OCI-LY1 (cell line): Measurements from ENCODE around the gene SGK2.

Experiments
- H2AFZ ChIP-seq: fragments of 200-600 bp; sonication (generic), shearing (Covaris generic); 2 replicates; pipeline ENCODE4 v1.6.0; 2014; ENCODE audit warnings: antibody characterized with exemption, mild to moderate bottlenecking, low read length
- H3F3A ChIP-seq: fragments of 200-600 bp; sonication (generic), shearing (Covaris generic); 2 replicates; pipeline ENCODE4 v1.6.0; 2014; ENCODE audit warnings: mild to moderate bottlenecking, antibody characterized with exemption, low read length, moderate library complexity; ENCODE audit not compliant: insufficient read depth
- H3K27ac ChIP-seq: fragments of 200-600 bp; sonication (generic); 2 replicates; pipeline ENCODE4 v1.5.1; 2014; ENCODE audit warnings: low read length, mixed run types, mild to moderate bottlenecking, low read depth; ENCODE audit not compliant: poor library complexity, severe bottlenecking
- H3K27me3 ChIP-seq: fragments of 200-600 bp; sonication (generic); 2 replicates; pipeline ENCODE4 v1.6.0; 2014; ENCODE audit warnings: antibody characterized with exemption, mild to moderate bottlenecking, low read length, moderate library complexity; ENCODE audit not compliant: insufficient read depth
- H3K36me3 ChIP-seq: fragments of 200-600 bp; sonication (generic); 2 replicates; pipeline ENCODE4 v1.6.1; 2014; ENCODE audit warnings: mild to moderate bottlenecking, antibody characterized with exemption, low read length, moderate library complexity, mixed read lengths; ENCODE audit not compliant: insufficient read depth
- H3K4me1 ChIP-seq: fragments of 200-600 bp; sonication (generic); 2 replicates; pipeline ENCODE4 v1.5.1; 2014; ENCODE audit warnings: mild to moderate bottlenecking, low read length, moderate library complexity; ENCODE audit not compliant: insufficient read depth, severe bottlenecking
- H3K4me2 ChIP-seq: fragments of 200-600 bp; sonication (generic), shearing (Covaris generic); 2 replicates; pipeline ENCODE4 v1.6.1; 2014; ENCODE audit warnings: low read length
- H3K4me3 ChIP-seq: fragments of 200-600 bp; sonication (generic); 2 replicates; pipeline ENCODE4 v1.5.1; 2014; ENCODE audit warnings: low read length, low read depth, mild to moderate bottlenecking, mixed read lengths; ENCODE audit not compliant: poor library complexity, severe bottlenecking
- H3K79me2 ChIP-seq: fragments of 200-600 bp; shearing (Covaris generic); 2 replicates; pipeline ENCODE4 v1.6.1; 2016; ENCODE audit warnings: mixed run types, low read length, mixed read lengths; ENCODE audit not compliant: insufficient read depth
- H3K9ac ChIP-seq: fragments of 200-600 bp; sonication (generic), shearing (Covaris generic); 2 replicates; pipeline ENCODE4 v1.6.1; 2014; ENCODE audit warnings: mild to moderate bottlenecking, low read length, mixed read lengths
- H3K9me2 ChIP-seq: fragments of 200-600 bp; sonication (generic), shearing (Covaris generic); 2 replicates; pipeline ENCODE4 v1.6.1; 2014; ENCODE audit warnings: low read depth, mild to moderate bottlenecking, low read length, mixed read lengths
- H3K9me3 ChIP-seq: fragments of 200-600 bp; shearing (Covaris generic); 2 replicates; pipeline ENCODE4 v1.6.1; 2014; ENCODE audit warnings: low read length, mixed read lengths
- H4K20me1 ChIP-seq: fragments of 200-600 bp; sonication (generic), shearing (Covaris generic); 2 replicates; pipeline ENCODE4 v1.6.0; 2016; ENCODE audit warnings: mild to moderate bottlenecking, low read length; ENCODE audit not compliant: insufficient read depth
- EZH2 ChIP-seq: fragments of 200-600 bp; sonication (generic), shearing (Covaris generic); IDR thresholded peaks from 2 replicates; pipeline ENCODE4 v1.8.0; 2017; ENCODE audit warnings: borderline replicate concordance, mixed run types, mild to moderate bottlenecking, antibody characterized with exemption, low read length, moderate library complexity, mixed read lengths
- TF ChIP-seq, protein P1 (sequence below): fragments of 200-600 bp; sonication (generic), shearing (Covaris generic); IDR thresholded peaks from 2 replicates; pipeline ENCODE4 v1.5.1; 2017; ENCODE audit warnings: mild to moderate bottlenecking, antibody characterized with exemption, low read length, moderate library complexity, mixed read lengths

The SGK2 gene

GRCh38 chr20:43540673-43541060 lies 18.2 kb upstream of the SGK2 start:
- Histone ChIP-seq H3K9me3 (no peaks in the 10 kb centered on the region), H3K4me1 (no peaks in the 10 kb centered on the region), H3K27ac (no peak overlapping the region), H3K79me2 (no peaks in the 10 kb centered on the region), H3K27me3 (no peaks in the 10 kb centered on the region), H2AFZ (no peak overlapping the region), H3K4me2 (no peak overlapping the region), H3K9me2 (no peaks in the 10 kb centered on the region), H3K36me3 (0 out of 2 replicates have a peak, but pooled peaks cover 7% of the 10 kb centered on the region), H3K4me3 (no peak overlapping the region), H3F3A (no peaks in the 10 kb centered on the region), H4K20me1 (no peaks in the 10 kb centered on the region), H3K9ac (no peak overlapping the region)
- TF ChIP-seq, protein P1, sequence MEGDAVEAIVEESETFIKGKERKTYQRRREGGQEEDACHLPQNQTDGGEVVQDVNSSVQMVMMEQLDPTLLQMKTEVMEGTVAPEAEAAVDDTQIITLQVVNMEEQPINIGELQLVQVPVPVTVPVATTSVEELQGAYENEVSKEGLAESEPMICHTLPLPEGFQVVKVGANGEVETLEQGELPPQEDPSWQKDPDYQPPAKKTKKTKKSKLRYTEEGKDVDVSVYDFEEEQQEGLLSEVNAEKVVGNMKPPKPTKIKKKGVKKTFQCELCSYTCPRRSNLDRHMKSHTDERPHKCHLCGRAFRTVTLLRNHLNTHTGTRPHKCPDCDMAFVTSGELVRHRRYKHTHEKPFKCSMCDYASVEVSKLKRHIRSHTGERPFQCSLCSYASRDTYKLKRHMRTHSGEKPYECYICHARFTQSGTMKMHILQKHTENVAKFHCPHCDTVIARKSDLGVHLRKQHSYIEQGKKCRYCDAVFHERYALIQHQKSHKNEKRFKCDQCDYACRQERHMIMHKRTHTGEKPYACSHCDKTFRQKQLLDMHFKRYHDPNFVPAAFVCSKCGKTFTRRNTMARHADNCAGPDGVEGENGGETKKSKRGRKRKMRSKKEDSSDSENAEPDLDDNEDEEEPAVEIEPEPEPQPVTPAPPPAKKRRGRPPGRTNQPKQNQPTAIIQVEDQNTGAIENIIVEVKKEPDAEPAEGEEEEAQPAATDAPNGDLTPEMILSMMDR: no peak
- no peak for TF ChIP-seq EZH2

DNA sequence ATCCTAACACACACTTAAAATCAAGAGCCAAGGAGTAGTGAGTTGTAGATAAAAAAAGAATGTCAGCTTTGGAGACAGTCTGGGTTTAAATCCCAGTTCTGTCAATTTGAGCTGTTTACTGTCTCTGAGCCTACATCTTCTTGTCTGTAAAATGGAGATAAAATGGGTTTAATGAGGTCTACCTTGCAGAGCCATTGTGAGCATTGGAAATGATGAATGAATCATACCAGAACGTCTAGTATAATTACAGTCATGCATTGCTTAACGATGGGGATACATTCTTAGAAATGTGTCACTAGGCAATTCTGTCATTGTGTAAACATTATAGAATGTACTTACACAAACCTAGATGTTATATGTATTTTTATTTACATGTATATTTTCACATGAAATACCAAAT lies 17.6 kb upstream of the SGK2 start:
- no peak overlapping the region for H3K9ac ChIP-seq
- TF ChIP-seq EZH2: no peak
- TF ChIP-seq, protein P1: no peak
- H3F3A ChIP-seq: no peaks in the 10 kb centered on the region
- no peaks in the 10 kb centered on the region for H3K4me1 ChIP-seq
- H3K27ac ChIP-seq: no peak overlapping the region
- H3K79me2 ChIP-seq: no peaks in the 10 kb centered on the region
- no peaks in the 10 kb centered on the region for H3K9me3 ChIP-seq
- no peaks in the 10 kb centered on the region for H3K9me2 ChIP-seq
- no peak overlapping the region for H2AFZ ChIP-seq
- no peaks in the 10 kb centered on the region for H3K27me3 ChIP-seq
- H3K4me3 ChIP-seq: no peak overlapping the region
- H4K20me1 ChIP-seq: no peaks in the 10 kb centered on the region
- no peak overlapping the region for H3K4me2 ChIP-seq
- H3K36me3 ChIP-seq: 0 out of 2 replicates have a peak, but pooled peaks cover 7% of the 10 kb centered on the region

DNA sequence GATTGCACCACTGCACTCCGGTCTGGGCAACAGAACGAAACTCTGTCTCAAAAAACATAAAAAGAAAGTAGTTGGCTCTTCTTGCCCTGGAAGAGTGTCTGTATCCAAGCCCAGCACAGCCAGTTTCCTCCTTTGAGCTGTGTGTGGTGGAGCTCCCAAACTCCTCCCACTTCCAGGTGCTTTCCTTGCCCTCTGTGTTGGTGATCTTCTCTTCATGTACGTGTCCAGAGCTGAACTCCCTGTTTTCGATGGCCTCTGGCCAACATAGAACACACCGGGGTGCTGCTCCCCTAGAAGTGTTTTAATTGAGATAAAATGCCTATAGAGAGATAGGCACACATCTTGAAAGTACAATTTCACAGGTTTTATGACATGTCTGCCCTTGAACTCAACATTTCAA lies 16.7 kb upstream of the SGK2 start:
- Histone ChIP-seq H3K9ac (no peak overlapping the region), H3K4me2 (no peak overlapping the region), H3K36me3 (0 out of 2 replicates have a peak, but pooled peaks cover 7% of the 10 kb centered on the region), H3F3A (no peaks in the 10 kb centered on the region), H3K27me3 (no peaks in the 10 kb centered on the region), H2AFZ (no peak overlapping the region), H4K20me1 (no peaks in the 10 kb centered on the region), H3K4me3 (no peak overlapping the region), H3K9me2 (no peaks in the 10 kb centered on the region), H3K27ac (no peak overlapping the region), H3K4me1 (no peaks in the 10 kb centered on the region), H3K79me2 (no peaks in the 10 kb centered on the region), H3K9me3 (no peaks in the 10 kb centered on the region)
- TF ChIP-seq, protein P1: no peak
- no peak for TF ChIP-seq EZH2
